Endothelial cell of umbilical vein (primary cell): ENCODE data around the gene ATRNL1. TPM values are rescaled to one million over a fixed set of nuclear protein-coding genes. Genes with fewer than 3 reads are reported as not detected.

Source experiments
- BruUV-seq: library from RNA; stranded (reverse); fragments of 400-500 nt; replicated peaks from 2 replicates; lab custom pipeline; 2021; lab: Mats Ljungman, UMichigan
- CTCF ChIA-PET: fragments of 300-600, 350-600 bp; sonication (Branson Sonifier 250); formaldehyde crosslinking; loops from one replicate; lab custom pipeline; 2021; ENCODE audit warnings: antibody characterized with exemption, inconsistent platforms; lab: Charles Lee
- POLR2A ChIA-PET: fragments of 300-600, 350-600 bp; sonication (Branson Sonifier 250); formaldehyde crosslinking; loops from one replicate; lab custom pipeline; 2021; ENCODE audit warnings: antibody characterized with exemption, inconsistent platforms; lab: Charles Lee
- DNase-seq: peaks from one replicate; pipeline ENCODE4 v3.0.0-alpha.2; 2011; ENCODE audit warnings: low read depth, low spot score
- FAIRE-seq: peaks from 2 replicates; lab custom pipeline; 2011; peaks lifted over from hg19 to GRCh38; lab: Jason Lieb, UNC
- H2AFZ ChIP-seq: 2 replicates; pipeline ENCODE4 v1.6.0; 2012; ENCODE audit warnings: low read depth, low read length, control low read depth, inconsistent platforms
- H3K27ac ChIP-seq: 2 replicates; pipeline ENCODE4 v1.5.1; 2011; ENCODE audit warnings: low read depth, mild to moderate bottlenecking, control low read depth, low read length, moderate library complexity; ENCODE audit not compliant: insufficient read depth
- H3K27me3 ChIP-seq, 2 experiments: 2 replicates each; pipeline versions ENCODE4 v1.6.0 to v1.6.1; 2011; ENCODE audit warnings: low read length in 2 of 2, mixed read lengths in 1 of 2; ENCODE audit not compliant: control insufficient read depth in 2 of 2, insufficient read depth in 2 of 2
- H3K36me3 ChIP-seq, 2 experiments: 2 replicates in 1 of 2; 3 replicates in 1 of 2; pipeline ENCODE4 v1.5.1; 2011; ENCODE audit warnings: low read length in 2 of 2, mild to moderate bottlenecking in 1 of 2, moderate library complexity in 1 of 2; ENCODE audit not compliant: control insufficient read depth in 2 of 2, insufficient read depth in 2 of 2; ENCODE audit errors: extremely low read depth in 1 of 2
- H3K4me1 ChIP-seq: 3 replicates; pipeline ENCODE4 v1.5.1; 2011; ENCODE audit warnings: mild to moderate bottlenecking, low read length; ENCODE audit not compliant: control insufficient read depth, insufficient read depth; ENCODE audit errors: extremely low read depth
- H3K4me2 ChIP-seq: 2 replicates; pipeline ENCODE4 v1.6.1; 2011; ENCODE audit warnings: low read length, control low read depth, mixed read lengths; ENCODE audit not compliant: insufficient read depth
- H3K4me3 ChIP-seq, 3 experiments: fragments of 200-600 bp in 1 of 3; sonication (generic), shearing (Covaris generic) in 1 of 3; replicated peaks in 1 of 3; 2 replicates each; pipeline ENCODE4 v1.5.1; 2011 to 2016; ENCODE audit warnings: control low read depth in 3 of 3, low read length in 3 of 3, mild to moderate bottlenecking in 2 of 3, inconsistent platforms in 1 of 3, low read depth in 1 of 3, moderate library complexity in 1 of 3; ENCODE audit not compliant: insufficient read depth in 1 of 3
- H3K79me2 ChIP-seq: 2 replicates; pipeline ENCODE4 v1.6.0; 2012; ENCODE audit warnings: low read length, inconsistent platforms; ENCODE audit not compliant: control insufficient read depth, insufficient read depth
- H3K9ac ChIP-seq: replicated peaks from 2 replicates; pipeline ENCODE3; 2011; ENCODE audit warnings: low read length, control low read depth; ENCODE audit not compliant: insufficient read depth; ENCODE audit errors: extremely low read depth
- H3K9me1 ChIP-seq: replicated peaks from 3 replicates; pipeline ENCODE4 v1.6.0; 2011; ENCODE audit warnings: mild to moderate bottlenecking, low read length; ENCODE audit not compliant: control insufficient read depth, insufficient read depth; ENCODE audit errors: extremely low read depth
- H3K9me3 ChIP-seq: replicated peaks from 2 replicates; pipeline ENCODE4 v1.5.1; 2012; ENCODE audit warnings: low read length, inconsistent platforms; ENCODE audit not compliant: control insufficient read depth, insufficient read depth
- H4K20me1 ChIP-seq: replicated peaks from 2 replicates; pipeline ENCODE3; 2011; ENCODE audit warnings: mild to moderate bottlenecking, low read length; ENCODE audit not compliant: control insufficient read depth, insufficient read depth; ENCODE audit errors: extremely low read depth
- EZH2 ChIP-seq: IDR thresholded peaks from 2 replicates; pipeline ENCODE4 v1.6.1; 2012; ENCODE audit warnings: borderline replicate concordance, low read depth, mild to moderate bottlenecking, moderate library complexity, low read length, inconsistent platforms; ENCODE audit not compliant: severe bottlenecking
- FOS ChIP-seq: IDR thresholded peaks from 2 replicates; pipeline ENCODE4 v1.6.1; 2011; ENCODE audit warnings: mild to moderate bottlenecking, low read length, moderate library complexity, borderline replicate concordance; ENCODE audit not compliant: insufficient read depth
- GATA2 ChIP-seq: IDR thresholded peaks from 2 replicates; pipeline ENCODE4 v1.7.0; 2011; ENCODE audit warnings: low read depth, mild to moderate bottlenecking, moderate library complexity, mixed read lengths, low read length; ENCODE audit not compliant: insufficient read length, insufficient read depth
- JUN ChIP-seq: IDR thresholded peaks from 2 replicates; pipeline ENCODE4 v1.6.1; 2011; ENCODE audit warnings: borderline replicate concordance, low read depth; ENCODE audit not compliant: insufficient read length, insufficient read depth
- MAX ChIP-seq: IDR thresholded peaks from 2 replicates; pipeline ENCODE4 v1.6.1; 2011; ENCODE audit not compliant: insufficient read depth, insufficient read length
- MYC ChIP-seq: IDR thresholded peaks from one replicate; pipeline ENCODE4 v1.6.1; 2011; ENCODE audit warnings: mild to moderate bottlenecking, low read depth, low read length
- POLR2A ChIP-seq: IDR thresholded peaks from 2 replicates; pipeline ENCODE4 v1.6.1; 2012; ENCODE audit warnings: low read depth, mild to moderate bottlenecking, control low read depth, low read length
- POLR2AphosphoS5 ChIP-seq: IDR thresholded peaks from 2 replicates; pipeline ENCODE4 v1.6.1; 2012; ENCODE audit warnings: low read depth, mild to moderate bottlenecking, control low read depth, low read length, moderate library complexity; ENCODE audit not compliant: insufficient read depth
- dilution Hi-C: fragments of 300-500 bp; cut with MboI; formaldehyde crosslinking; loops from one replicate; pipeline ENCODE4 v1.15.0; 2019; ENCODE audit warnings: low sequenced_read_pairs; ENCODE audit not compliant: extremely low pct_ligation_motif_present
- intact Hi-C: fragments of 100-400 bp; cut with micrococcal nuclease; formaldehyde crosslinking; loops from one replicate; pipeline ENCODE4 v1.10.0; 2022
- polyA plus RNA-seq, 4 experiments: library from polyadenylated mRNA; depleted of rRNA in 3 of 4; stranded (reverse) in 3 of 4; unstranded in 1 of 4; fragments of >200 nt; gene quantifications; 2 replicates each; pipeline versions ENCODE4 v1.2.1 to v1.2.3, GENCODE V29; 2011 to 2012; ENCODE audit warnings: missing spikeins in 1 of 4
- total RNA-seq: library from RNA; stranded (reverse); gene quantifications from 2 replicates; pipeline ENCODE4 v1.2.3, GENCODE V29; 2021
- TF ChIP-seq, protein P1 (sequence below), 2 donors: IDR thresholded peaks; 1 replicate in 1 of 2; 2 replicates in 1 of 2; pipeline ENCODE4 v1.5.1; 2011; ENCODE audit warnings: low read length in 2 of 2, mild to moderate bottlenecking in 2 of 2, moderate library complexity in 2 of 2, control low read depth in 1 of 2, inconsistent platforms in 1 of 2, low read depth in 1 of 2; ENCODE audit not compliant: insufficient read depth in 1 of 2; ENCODE audit errors: extremely low read depth in 1 of 2

ATRNL1 gene
- total and polyA plus RNA-seq, 2 donors (not counting 3 experiments of a cell fraction or from before 2014, with no cell fraction given): not detected

DNA sequence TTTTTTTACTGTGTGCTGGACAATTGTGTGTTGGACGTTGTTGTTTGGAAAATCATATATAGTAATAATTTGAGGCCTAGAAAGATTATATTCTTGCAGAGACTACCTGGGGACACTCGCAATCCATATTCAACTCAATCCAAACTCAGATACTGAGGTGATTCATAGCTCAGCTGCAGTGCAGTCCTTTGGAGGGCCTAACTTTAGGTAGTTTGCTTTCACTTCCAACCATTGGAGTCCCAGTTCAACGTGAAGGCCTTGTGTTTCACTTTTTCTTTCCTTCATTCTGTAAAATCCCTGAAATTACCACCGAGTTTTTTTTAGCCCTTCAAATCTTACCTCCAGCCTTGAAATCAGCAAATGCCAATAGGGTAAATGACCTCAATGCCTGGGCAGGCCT, 32.3 kb downstream of the ATRNL1 start:
- H3K36me3 ChIP-seq: no peaks in the 10 kb centered on the region
- no peak overlapping the region for H3K9ac ChIP-seq
- no peaks in the 10 kb centered on the region for H3K4me1 ChIP-seq
- FAIRE-seq (no peak), DNase-seq (no peak)
- dilution Hi-C loops (no loop called here), intact Hi-C loops (loop anchor here (5.0 kb wide), 2 partner anchors 338 to 428 kb away; no protein-coding TSS in a partner anchor)
- no peaks in the 10 kb centered on the region for H4K20me1 ChIP-seq
- no peak overlapping the region for H3K4me2 ChIP-seq
- H3K27ac ChIP-seq: no peak overlapping the region
- H2AFZ ChIP-seq: no peak overlapping the region
- no peaks in the 10 kb centered on the region for H3K79me2 ChIP-seq
- H3K9me3 ChIP-seq: no peaks in the 10 kb centered on the region
- BruUV-seq: no TSS peak
- ChIA-PET POLR2A (no interaction called here), CTCF (interaction anchor here (0.8 to 1.0 kb wide), 2 partner anchors 16 to 249 kb away, joined by 3 read pairs; no protein-coding TSS in a partner anchor)
- no peak overlapping the region for H3K4me3 ChIP-seq
- H3K27me3 ChIP-seq: no peaks in the 10 kb centered on the region
- TF ChIP-seq EZH2 (no peak), FOS (no peak), POLR2A (no peak), MYC (no peak), MAX (no peak), POLR2AphosphoS5 (no peak), GATA2 (no peak), JUN (no peak)
- TF ChIP-seq, protein P1, sequence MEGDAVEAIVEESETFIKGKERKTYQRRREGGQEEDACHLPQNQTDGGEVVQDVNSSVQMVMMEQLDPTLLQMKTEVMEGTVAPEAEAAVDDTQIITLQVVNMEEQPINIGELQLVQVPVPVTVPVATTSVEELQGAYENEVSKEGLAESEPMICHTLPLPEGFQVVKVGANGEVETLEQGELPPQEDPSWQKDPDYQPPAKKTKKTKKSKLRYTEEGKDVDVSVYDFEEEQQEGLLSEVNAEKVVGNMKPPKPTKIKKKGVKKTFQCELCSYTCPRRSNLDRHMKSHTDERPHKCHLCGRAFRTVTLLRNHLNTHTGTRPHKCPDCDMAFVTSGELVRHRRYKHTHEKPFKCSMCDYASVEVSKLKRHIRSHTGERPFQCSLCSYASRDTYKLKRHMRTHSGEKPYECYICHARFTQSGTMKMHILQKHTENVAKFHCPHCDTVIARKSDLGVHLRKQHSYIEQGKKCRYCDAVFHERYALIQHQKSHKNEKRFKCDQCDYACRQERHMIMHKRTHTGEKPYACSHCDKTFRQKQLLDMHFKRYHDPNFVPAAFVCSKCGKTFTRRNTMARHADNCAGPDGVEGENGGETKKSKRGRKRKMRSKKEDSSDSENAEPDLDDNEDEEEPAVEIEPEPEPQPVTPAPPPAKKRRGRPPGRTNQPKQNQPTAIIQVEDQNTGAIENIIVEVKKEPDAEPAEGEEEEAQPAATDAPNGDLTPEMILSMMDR (IDR thresholded peaks at IDR 0.05; ENCODE audit: extremely low read depth in 1 of 2, insufficient read depth in 1 of 2, low read depth in 1 of 2, low read length in 2 of 2): no peak
- H3K9me1 ChIP-seq: no peaks in the 10 kb centered on the region
